ENCODE measurements around the gene BICC1. TPM values are rescaled to one million over a fixed set of nuclear protein-coding genes. Genes with fewer than 3 reads are reported as not detected.

Gene BICC1
- polyA plus RNA-seq, 3 donors: 83.0 to 90.1 (median 89.3) TPM

DNA sequence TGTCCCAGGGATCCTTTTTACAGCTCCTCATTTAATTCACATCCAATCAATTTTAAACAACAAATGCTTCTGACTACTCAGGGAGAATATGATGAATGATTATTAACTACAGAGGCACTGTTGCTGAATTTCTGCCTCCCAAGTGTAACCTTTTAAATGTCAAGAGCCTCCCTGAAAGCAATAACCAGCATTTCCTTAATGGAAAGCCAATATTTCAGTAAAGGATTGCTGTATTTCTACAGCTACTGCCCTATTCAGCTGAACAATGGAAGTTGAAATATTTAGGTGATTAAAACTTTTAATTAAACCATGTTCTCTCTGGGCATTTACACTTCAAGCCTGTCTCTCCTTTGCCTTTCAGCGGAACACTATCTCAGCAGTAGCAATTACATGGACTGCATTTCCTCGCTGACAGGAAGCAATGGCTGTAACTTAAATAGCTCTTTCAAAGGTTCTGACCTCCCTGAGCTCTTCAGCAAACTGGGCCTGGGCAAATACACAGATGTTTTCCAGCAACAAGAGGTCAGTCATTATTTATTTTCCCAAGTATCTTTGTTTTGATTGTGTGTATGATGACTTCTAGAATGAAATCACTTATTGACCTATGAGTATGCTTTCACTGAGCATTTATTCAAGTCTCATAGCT is 304.7 kb downstream of the BICC1 start:
- DNase-seq (ENCODE audit: low read depth in 3 of 3, low spot score in 2 of 3): no peak

DNA sequence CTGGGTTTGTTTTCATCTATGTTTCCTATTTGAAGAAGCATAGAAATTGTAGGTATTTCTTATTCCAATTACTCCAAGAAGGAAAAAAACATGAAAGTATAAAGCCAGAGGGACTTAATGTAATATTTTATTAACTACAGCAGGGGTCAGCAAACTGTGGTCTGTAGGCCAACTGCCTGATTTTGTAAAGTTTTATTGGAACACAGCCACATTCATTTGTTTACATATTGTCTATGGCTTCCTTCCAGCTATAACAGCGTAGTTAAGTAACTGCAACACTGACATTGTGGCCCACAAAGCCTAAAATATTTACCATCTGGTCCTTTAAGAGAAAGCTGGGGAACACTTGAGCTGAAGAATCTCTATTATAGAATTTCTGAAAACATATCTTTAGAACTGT is 306.2 kb downstream of the BICC1 start:
- no peak for DNase-seq (ENCODE audit: low read depth in 3 of 3, low spot score in 2 of 3)

DNA sequence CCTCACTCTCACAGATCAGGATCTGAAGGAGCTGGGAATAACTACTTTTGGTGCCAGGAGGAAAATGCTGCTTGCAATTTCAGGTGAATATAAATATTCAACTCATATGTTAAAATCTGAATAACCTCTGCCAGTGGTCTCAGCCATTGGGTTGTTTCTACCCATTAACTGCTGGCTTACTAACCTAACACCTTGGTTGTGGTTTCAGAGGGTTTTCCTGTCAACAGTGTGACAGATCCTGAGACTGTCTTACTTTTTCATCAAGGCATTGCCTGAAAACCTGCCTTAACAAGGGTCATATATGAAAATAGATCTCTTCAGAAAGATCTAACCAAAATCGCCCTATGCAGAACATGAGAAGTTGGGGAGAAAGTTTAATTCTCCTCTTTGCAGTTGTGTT is 307.7 kb downstream of the BICC1 start:
- no peak for DNase-seq (ENCODE audit: low read depth in 3 of 3, low spot score in 2 of 3)

DNA sequence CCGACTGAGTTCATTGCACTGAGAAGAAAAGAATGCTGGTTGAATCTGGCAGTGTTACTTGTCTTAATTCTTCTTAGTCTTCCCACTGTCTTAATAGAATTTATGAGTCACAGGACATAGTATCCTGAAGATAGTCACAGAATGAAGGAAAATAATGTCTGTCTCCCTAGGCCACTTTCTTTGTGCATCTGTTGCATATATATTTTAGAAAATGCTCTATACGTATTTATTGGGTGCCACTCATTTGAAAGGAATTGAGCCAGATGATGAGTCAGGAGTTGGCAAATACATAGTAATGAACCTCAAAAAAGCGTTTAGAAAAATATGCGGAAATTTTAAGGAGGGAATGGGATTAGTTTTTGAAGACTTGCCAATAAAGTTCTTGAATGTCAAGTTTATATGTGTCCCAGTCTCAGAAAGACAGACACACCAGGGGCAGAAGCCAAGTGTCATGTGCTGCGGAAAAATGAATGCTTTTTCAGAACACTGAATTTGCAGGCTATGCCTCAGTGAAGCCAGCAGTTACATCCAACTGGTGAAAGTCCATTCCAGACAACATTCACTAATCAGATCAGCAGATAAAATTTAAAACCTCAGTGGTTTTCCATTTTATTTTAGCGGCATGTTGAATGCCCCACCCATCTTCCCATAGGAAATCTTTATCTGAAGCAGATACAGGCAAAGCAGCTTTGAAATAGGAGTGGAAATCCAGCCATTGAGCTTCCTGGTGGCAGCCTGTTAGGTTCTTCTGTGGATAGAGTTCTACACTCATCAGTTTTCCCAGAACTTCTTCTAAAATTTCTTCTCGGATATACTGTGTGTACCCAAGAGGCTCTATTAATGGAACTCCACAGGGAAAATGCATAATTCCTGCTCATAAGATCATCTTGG is 308.4 kb downstream of the BICC1 start:
- no peak for DNase-seq (ENCODE audit: low read depth in 3 of 3, low spot score in 2 of 3)

DNA sequence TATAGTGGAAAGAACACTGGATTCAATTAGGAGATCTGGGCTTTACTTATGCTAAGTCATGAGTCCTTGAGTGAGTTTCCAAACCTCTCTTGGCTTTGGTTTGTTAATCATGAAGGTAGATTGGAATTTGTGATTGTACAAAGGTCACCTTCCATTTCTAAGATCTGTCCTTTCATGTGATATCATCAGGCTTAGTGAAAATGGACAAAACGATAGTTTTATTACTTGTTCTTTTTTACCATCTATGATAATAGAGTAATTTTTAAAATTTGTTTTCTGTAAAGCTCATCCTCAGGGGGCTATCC is 309.0 kb downstream of the BICC1 start:
- DNase-seq (ENCODE audit: low read depth in 3 of 3, low spot score in 2 of 3): no peak

DNA sequence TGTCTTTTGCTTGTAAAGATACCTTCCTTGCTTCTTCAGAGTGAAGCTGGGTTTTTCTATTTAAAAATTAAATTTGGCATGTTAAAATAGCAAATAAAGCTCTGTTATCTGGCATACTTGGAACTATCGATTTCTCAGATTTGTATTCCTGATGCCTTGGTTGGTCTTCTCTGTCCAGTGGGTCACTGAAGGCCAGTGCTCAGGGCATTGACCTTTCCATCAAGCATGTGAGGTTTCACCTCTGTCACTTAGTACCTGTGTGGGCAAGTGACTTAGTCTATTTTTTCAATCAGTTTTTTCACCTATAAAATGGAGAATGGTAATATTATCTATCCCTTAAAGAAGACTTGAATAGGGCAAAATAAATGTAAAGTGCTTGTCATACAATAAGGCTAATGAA is 311.3 kb downstream of the BICC1 start:
- DNase-seq (ENCODE audit: low read depth in 3 of 3, low spot score in 2 of 3): no peak

DNA sequence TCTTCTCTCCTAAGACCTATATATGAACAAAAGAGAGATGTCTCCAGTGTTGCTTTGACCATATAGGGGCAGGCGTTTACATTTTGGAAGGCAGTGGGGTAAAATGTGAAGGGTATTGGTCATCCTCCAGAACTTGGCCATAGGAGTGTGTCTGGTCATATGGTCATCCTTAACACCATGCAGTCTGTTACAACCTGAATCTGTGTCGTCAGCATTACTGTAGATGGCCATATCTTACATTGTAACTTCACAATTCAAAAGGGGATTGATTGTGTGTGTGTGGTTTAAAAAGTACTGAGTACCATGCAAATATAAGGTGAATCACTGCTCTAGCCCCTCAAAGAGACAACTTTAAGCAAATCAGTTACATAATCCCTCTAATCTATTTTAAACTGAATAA is 311.7 kb downstream of the BICC1 start:
- no peak for DNase-seq (ENCODE audit: low read depth in 3 of 3, low spot score in 2 of 3)

DNA sequence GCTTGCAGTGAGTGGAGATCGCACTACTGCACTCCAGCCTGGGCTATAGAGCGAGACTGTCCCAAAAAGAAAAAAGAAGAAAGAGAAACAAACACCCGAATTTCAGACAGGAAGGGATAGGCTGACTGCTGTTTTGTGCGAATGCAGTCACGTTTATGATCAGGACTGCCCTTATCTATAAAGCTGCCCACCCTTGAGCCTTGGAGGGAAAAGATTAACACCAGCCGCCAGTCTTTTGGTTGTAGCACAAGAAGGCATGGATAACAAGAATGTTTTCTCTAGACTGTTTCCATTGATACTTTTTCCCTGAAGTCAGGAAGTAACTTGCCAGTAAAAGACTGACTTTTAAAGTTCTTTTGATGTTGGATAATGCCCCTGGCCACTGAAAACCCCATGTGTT is 314.0 kb downstream of the BICC1 start:
- no peak for DNase-seq (ENCODE audit: low read depth in 3 of 3, low spot score in 2 of 3)

DNA sequence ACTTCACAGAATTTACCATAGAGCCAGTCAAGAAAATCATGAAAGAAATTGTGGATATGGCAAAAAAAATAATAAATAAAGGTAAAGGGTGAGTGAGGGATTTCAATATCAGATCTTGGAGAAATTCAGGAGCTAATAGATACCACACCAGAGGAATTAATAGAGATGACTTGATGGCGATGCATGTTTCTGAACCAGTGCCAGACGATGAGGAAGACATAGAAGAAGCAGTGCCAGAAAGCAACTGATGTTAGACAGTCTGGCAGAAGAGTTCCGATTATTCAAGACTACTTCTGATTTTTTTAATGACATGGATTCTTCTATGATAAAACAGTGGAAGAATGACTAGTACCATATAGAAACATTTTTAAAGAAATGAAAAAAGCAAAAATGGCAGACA is 314.7 kb downstream of the BICC1 start:
- DNase-seq (ENCODE audit: low read depth in 3 of 3, low spot score in 2 of 3): no peak

DNA sequence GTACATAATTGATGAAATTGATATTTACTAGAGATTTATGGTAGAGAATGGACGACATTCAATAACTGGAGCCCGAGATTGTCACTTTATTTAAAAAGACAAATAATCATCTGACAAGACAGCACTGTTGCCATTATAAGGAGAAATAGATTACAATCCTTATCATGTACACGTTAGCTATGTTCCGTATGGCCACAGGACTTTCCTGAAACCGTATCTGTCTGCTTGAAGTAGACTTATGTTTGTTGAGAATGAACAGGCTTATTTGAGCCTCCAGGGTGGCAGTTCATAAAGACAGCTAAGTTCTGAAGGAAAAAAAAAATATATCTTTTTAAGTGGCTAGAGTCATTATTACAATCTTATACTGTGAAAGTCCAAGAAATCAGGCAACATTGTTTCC is 317.2 kb downstream of the BICC1 start:
- no peak for DNase-seq (ENCODE audit: low read depth in 3 of 3, low spot score in 2 of 3)

DNA sequence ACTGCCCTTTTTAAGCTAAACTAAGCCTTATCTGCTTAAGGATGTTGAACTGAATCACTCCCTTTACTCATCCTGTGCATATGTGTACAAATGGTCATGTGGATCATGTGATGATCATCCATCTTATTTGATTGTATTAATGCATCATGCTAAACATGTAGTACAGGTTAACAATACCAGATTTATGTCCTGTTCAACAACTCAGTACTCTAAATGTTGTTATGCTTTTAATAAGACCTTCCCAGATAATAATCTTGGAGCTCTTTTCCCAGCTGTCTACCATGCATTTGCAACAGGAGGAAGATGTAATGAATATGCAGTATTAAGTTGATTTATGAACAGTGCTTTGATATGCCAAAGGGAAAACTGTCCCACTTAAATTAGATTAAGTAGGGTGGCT is 318.0 kb downstream of the BICC1 start:
- DNase-seq (ENCODE audit: low read depth in 3 of 3, low spot score in 2 of 3): no peak

DNA sequence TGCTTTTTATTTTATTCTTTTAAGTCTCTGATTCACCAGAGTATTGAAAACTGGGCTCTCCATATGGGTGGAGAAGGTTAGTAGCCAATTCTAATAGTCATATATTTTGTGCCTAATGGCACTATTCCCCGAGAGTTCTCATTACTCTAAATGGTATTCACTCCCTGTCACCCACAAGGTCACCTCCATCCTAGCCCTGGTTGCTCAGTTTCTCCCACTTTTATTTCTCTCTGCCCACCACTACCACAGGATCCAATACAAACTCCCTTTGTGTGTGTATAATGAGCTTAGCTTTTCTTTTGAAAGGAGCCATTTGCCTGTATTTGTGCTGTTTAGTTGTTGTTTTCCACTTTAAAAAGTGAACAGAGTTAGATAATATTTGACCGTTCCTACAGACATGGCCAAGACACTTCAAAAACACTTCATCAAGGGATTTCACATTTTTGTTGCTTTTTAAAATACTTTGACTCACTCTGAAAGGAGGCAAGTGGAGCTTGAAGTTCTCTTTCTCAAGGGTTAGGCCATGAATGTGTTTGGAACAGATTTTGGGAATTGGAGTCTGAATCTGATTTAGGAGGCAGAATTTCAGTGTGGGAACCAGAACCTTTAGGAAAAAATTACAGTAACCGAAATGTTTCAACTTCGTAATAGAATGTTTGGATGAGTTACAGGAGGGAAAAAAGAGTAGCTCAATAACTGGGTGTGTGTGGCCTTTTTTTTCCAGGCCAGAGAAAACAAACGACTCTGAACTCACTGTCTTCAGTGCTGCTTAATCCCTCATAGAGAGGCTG is 321.3 kb downstream of the BICC1 start:
- no peak for DNase-seq (ENCODE audit: low read depth in 3 of 3, low spot score in 2 of 3)

DNA sequence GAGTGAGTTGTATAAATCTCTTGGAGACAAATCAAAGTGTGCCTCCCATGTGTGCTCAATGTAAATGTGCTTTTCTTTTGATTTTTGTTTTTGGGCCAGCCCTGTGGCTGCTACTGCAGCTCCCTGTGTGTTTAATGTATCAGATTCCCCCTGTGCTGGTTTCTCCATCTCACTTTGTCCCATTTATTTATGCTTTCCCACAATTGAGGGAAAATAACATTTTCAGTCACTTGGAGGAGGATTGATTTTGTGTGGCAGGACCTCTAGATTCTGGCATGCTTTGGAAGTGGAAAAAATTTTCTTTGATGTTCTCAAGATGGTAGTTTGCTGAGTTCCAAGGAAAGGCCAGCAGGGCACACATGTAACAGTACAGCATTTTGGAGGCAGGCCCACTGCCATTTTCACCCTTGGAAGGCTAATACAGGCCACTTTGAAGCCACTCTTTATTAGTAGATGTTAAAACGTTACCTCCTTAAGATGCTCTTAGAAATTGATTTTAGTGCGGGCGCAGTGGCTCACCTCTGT is 323.6 kb downstream of the BICC1 start:
- DNase-seq (ENCODE audit: low read depth in 3 of 3, low spot score in 2 of 3): no peak

DNA sequence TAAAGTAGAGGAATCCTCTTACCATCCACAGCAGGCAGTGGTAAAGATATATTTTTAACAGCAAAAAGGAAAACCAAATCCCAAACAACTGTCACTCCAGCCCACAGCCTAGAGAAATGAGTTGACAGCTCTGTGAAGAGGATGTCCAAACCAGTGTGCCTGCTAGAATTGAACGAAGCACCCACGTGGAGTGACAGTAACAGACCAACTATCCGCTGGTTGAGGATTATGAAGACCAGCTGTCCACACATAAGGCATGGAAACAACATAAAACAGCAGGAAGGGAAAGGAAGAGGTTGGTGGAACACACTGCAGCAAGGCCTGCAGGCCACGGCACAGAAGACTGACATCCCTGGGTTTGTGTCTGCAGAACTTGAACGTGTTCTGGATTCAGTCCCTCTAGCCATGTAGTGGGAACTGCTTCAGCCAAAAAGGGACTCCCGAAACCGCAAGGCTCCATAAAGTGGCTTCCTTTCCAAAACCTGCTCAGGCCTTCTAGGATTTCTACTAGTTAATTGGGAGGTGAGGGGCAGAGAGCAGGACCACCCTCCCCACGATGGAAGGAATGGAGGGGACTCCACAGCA is 324.4 kb downstream of the BICC1 start:
- no peak for DNase-seq (ENCODE audit: low read depth in 3 of 3, low spot score in 2 of 3)

DNA sequence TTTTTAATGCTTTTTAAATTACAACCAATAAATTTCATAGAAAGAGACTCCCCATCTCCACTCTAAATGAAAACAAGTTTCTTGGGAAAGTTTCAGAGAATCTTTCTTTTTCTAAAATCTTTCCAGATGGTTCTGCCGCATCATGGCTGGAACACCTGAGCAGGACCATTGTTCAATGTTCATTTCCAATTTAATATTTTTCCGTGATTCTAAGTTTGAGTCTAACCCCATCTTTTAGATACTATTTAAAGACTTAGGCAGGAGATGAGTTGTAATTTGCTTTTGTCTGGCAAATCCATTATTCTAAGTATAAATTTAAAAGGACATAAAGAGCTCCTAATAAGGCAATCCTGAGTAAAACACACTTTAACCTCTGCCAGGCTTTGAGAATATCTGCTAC is 325.2 kb downstream of the BICC1 start:
- DNase-seq (ENCODE audit: low read depth in 3 of 3, low spot score in 2 of 3): no peak

DNA sequence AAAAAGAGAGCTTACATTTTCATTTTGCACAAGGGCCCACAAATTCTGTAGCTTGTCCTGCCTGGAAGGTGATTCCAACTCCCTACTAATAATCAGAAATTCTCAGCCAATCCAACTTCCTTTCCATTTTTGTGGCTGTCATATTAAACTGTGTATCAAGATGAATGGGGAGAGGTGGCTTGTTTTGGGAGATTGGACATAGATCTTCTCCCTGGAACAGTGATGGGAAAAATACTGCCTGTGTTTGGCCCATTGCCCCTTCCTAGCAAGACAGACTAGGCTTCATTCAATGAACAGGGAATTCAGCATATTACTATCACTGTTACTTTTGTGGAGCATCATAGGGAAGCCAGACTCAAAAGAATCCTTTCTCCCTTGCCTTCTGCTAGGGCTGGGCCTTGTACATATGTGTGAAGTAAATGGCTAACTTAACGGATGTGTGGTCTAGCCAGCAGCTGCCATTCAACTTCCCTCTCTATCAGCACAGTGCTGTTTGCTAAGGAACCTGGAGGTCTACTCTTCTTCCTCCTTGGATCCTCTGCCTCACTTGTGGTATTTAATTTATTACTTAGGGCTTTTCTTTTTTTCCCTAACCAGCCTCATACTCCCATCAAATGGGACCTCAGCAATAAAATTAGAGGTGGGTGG is 326.0 kb downstream of the BICC1 start:
- DNase-seq (ENCODE audit: low read depth in 3 of 3, low spot score in 2 of 3): no peak

DNA sequence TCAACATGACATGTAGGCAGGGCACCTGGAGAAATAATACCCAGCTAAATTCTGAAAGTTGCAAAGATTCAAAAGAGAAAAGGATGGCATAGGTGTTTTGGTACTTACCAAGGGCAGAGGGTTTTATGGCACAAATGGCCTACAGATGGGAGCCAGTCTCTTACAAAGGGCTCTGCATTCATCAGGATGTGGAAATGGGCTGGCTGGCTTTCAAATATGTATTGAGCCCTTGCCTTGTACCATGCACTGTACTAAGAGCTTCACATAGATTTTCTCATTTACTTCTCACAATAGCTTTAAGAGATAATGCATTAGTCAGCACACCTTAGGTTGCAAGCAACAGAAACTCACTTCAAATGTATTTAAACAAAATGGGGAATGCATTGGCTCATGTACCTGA is 327.1 kb downstream of the BICC1 start:
- no peak for DNase-seq (ENCODE audit: low read depth in 3 of 3, low spot score in 2 of 3)

DNA sequence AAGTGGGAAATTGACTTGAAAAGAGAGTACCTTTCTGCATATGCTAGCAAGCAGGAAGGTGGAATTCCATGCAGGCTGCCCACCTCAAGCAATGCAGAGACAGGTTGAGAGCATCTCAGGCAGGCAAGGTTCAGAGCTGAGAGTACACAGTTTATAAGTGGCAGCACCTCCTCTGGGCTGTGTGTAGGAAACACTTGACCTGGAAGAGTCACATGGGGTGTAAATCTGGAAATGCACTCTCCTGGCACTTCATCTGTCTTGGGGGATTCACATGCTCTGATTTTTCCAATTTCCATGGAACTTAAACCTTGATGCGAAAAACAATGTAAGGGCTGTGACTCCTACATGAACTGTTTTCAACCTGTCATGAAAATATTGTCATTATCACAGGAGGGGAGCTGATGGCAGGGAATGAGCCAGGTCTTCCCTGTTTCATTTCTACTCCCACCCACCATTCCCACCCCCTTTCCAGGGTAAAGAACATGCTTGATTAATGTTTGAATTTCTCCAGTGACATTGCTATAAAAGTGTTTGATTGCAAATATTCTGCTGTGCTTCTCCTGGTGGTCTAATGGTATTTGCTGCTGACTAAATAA is 328.3 kb downstream of the BICC1 start:
- DNase-seq (ENCODE audit: low read depth in 3 of 3, low spot score in 2 of 3): no peak

DNA sequence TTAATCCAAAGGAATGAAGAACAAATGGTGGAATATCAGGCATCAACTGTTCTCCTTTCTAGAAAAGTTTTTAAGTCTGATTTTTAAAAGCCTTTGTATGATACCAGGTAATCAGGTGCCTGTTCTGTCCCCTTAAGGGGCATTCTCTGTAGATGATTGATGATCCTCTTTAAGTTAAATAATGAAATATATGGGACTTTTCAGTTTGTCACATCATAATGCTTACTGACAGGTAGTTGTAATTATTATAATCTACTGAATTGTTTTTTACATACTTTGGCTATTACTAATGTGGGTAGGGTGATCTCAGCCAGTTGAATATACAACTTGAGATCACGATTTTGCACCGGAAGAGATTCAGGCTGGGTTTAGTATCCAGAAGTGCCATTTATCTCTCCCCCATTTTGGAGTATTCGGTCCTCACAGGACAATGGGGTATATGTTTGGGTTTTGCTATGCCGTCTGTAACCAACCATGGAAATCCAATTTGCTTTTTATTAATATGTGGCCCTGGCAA is 330.2 kb downstream of the BICC1 start:
- DNase-seq (ENCODE audit: low read depth in 3 of 3, low spot score in 2 of 3): no peak

DNA sequence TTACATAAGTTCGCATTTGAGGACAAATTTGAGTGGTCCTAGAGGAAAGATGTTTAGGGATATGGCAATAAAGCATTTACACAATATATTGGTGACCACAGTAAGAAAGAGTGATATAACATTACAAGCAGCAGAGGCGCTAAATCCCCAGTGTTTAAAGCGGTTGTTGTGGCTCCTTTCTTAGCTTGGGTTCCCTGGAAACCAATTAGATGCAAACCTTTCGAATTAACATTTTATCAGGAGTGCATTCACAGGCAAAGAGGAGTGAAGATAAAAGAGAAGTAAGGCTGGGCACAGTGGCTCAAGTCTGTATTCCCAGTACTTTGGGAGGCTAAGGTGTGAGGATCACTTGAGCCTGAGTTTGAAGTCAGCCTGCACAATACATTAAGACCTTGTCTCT is 331.1 kb downstream of the BICC1 start:
- DNase-seq (ENCODE audit: low read depth in 3 of 3, low spot score in 2 of 3): no peak

Data from right renal cortex interstitium (tissue), 3 donors.